NCI-H446 (cell line): ENCODE measurements around the gene SKA2.
"Not testable (repeated sequence)": the region's sequence is repeated elsewhere in the genome, so short reads cannot be mapped to it uniquely, and the experiment has no call there.

Experiments
- DNase-seq, 2 experiments: peaks; one replicate each; lab custom pipeline; 2025; lab: John Stamatoyannopoulos, UW

The SKA2 gene, protein sequence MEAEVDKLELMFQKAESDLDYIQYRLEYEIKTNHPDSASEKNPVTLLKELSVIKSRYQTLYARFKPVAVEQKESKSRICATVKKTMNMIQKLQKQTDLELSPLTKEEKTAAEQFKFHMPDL

GRCh38 chr17:59154721-59155438 is at the start of gene SKA2:
Gene SKA2, minus strand, starts transcription at chr17:59155186. Its CDS starts 23 bp downstream, at chr17:59155163.
- DNase-seq, result peak; percentile 100

GRCh38 chr17:59202320-59202719 is 47.3 kb upstream of the SKA2 start:
- no peak for DNase-seq

- DNase-seq, result no peak
These were observed 44.4 kb upstream of the SKA2 start for GRCh38 chr17:59199398-59199797.

DNA sequence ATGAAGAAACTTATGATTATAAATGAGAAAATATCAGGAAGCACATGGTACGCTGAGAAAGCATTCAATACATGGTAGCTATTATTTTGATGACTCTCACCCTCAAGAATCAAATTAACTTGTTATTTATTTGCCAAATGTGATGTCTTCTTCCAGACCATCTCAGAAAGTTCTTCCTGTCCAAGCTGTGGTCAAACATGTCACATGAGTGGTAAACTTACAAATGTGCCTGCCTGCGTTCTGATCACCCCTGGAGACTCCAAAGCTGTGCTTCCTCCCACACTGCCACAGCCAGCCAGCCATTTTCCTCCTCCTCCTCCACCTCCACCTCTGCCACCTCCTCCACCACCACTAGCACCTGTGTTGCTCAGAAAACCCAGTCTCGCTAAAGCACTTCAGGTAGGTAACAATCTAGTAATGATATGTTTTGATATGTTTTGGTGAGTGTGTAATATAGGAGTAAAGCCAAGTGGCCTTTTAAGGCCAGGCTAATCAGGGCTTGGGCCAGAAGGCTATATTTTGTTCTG is 38.4 kb upstream of the SKA2 start:
- no peak for DNase-seq

GRCh38 chr17:59190806-59191205 is 35.8 kb upstream of the SKA2 start:
- no peak for DNase-seq

GRCh38 chr17:59186850-59187249 is 31.9 kb upstream of the SKA2 start:
- no peak for DNase-seq

DNA sequence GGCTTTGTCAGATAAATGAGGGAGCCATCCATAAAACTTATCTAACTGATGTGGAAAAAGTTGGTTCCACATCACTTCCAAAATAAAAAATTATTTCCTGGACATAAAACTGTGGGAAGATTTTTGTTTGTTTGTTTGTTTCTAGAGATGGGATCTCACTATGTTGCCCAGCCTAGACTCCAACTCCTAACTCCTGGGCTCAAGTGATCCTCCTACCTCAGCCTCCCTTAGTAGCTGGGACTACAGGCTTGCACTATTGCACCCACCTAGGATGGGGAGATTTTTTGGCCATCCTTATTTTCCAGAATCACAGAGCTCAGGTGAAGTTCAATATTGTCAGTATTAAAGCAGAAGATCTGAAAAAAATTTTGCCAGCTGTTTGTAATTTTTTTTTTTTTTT is 31.0 kb upstream of the SKA2 start:
- no peak for DNase-seq

DNA sequence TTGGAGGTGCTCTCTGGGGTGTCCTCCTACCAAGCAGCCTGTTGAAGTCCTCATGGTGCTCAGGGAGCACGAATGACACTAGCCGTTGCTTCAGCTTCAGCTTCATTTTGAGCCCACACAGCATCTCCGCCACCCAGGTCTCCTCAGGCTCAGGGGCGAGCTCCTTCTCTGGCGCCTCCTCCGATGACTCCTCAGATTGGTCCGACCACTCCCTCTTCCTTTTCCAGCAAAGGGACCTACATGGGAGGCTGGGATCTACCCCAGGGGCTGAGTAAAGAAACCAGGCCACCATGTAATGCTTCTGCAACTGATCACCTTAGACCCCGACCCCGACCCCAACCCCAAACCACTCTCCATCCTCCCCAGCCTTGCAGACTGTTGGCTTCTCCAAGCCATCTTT is 26.5 kb upstream of the SKA2 start:
- DNase-seq, result no peak

- DNase-seq, result no peak
These were observed 25.6 kb upstream of the SKA2 start for GRCh38 chr17:59180626-59181025.

DNA sequence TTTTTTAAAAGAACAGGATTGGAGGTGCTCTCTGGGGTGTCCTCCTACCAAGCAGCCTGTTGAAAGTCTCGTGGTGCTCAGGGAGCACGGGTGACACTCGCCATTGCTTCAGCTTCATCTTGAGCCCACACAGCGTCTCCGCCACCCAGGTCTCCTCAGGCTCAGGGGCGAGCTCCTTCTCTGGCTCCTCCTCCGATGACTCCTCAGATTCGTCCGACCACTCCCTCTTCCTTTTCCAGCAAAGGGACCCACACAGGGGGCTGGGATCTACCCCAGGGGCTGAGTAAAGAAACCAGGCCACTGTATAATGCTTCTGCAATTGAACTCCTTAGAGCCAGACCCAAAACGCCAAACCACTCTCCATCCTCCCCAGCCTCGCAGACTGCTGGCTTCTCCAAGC is 24.6 kb upstream of the SKA2 start:
- not testable (repeated sequence) for DNase-seq

- no peak for DNase-seq
These were observed 23.4 kb upstream of the SKA2 start for GRCh38 chr17:59178266-59178985.

DNA sequence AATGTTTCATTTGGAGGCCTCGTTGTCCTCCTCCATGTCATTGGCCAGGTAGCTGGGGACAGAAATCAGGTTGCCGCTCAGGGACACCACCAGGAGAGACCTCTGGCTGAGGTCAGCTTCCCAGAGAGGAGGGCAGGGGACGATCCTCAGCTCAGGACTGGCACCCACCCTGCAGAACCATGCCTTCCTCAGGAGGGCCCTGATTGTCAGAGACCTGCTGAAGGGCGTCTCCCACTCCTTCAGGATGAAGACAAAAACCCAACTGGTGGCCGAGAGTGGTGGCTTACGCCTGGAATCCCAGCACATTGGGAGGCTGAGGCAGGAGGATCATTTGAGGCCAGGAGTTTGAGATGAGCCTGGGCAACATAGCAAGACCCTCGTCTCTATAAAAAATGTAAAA is 20.1 kb upstream of the SKA2 start:
- no peak for DNase-seq

DNA sequence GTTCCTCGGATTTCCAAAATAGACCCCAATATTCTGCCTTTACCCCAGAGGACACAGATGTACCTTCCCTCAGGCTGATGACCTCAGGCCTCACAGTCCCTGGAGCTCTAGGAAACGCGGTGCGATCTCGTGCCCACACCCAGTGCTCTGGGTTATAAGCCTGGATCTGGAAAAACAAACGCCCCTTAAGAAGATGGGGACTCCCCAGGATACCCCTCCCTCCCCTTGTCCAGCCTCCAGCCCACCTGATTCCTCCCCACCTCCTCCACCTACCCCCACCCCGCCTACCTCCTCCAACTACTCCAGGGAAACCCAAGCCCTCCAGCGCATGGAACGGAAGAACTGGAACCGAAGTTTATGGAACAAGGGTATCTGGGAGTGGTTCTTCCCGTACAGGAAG is 19.7 kb upstream of the SKA2 start:
- DNase-seq, result no peak

DNA sequence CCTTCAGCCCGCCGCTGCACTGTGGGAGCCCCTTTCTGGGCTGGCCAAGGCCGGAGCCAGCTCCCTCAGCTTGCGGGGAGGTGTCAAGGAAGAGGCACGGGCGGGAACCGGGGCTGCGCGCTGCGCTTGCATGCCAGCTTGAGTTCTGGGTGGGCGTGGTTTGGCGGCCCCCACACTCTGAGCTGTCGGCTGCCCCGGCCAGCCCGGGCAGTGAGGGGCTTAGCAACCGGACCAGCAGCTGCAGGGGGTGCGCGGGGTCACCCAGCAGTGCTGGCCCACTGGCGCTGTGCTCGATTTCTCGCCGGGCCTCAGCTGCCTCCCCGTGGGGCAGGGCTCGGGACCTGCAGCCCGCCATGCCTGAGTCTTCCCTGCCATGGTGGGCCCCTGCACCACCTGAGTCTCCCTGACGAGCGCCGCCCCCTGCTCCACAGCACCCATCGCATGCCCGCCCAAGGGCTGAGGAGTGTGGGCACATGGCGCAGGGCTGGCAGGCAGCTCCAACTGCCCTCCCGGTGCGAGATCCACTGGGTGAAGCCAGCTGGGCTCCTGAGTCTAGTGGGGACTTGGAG is 17.5 kb upstream of the SKA2 start:
- no peak for DNase-seq

GRCh38 chr17:59167571-59168001 is 12.6 kb upstream of the SKA2 start:
- DNase-seq, result no peak

GRCh38 chr17:59165933-59166342 is 11.0 kb upstream of the SKA2 start:
- DNase-seq, result peak in 1 of 2 experiments; percentile 50

GRCh38 chr17:59161477-59161876 is 6.5 kb upstream of the SKA2 start:
- no peak for DNase-seq

- DNase-seq, result no peak
These were observed 5.4 kb upstream of the SKA2 start for GRCh38 chr17:59160157-59161025.

GRCh38 chr17:59155439-59156177 is 622 bp upstream of the SKA2 start, which contains the start of gene PRR11:
Gene PRR11, plus strand, starts transcription at chr17:59155746. Its CDS starts 14,007 bp downstream, at chr17:59169753.
- DNase-seq, result peak; percentile 100

- peak in 1 of 2 experiments; percentile 56 for DNase-seq
These were observed 680 bp downstream of the SKA2 start for GRCh38 chr17:59154292-59154720.

- DNase-seq, result no peak
These were observed 2.1 kb downstream of the SKA2 start for GRCh38 chr17:59152925-59153324.
